ENCODE results near the gene IFNL3. TPM values are rescaled to one million over a fixed set of nuclear protein-coding genes. Genes with fewer than 3 reads are reported as not detected.
A peak's percentile ranks its signal among the peaks of the same experiment; 100 is the strongest.
"Not testable (repeated sequence)": the region's sequence is repeated elsewhere in the genome, so short reads cannot be mapped to it uniquely, and the experiment has no call there.

The IFNL3 gene
- total RNA-seq = not detected in 2 replicates

DNA sequence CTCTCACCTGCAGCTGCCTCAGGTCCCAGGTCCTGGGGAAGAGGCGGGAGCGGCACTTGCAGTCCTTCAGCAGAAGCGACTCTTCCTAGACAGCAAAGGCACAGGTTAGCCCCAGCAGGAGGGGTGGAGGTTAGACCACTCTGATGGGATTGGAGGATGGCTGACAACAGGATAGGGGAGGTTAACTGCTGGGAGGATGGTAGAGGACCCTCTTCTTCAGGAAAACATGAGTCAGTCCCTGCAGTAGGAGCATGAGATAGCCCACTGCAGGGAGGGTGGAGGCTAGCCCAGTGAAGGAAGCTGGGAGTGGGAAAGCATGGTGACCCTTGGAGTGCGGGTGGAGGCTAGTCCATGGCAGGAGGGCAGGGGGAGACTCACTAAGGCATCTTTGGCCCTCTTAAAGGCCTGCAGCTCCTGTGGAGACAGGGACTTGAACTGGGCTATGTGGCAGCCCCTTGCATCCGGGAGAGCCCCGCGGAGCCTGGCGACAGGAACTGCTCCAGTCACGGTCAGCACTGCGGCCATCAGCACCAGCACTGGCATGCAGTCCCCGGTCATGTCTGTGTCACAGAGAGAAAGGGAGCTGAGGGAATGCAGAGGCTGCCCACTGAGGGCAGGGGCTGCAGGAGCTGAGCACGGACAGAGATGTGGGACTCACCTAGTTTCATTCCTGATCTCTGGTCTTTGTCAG lies at the start of gene IFNL3:
TSS of gene IFNL3 (minus strand) at position 597 of the 691 bp plus-strand sequence. CDS start at position 558, 39 bp downstream.
- not testable (repeated sequence) for DNase-seq (ENCODE audit: low read depth)

DNA sequence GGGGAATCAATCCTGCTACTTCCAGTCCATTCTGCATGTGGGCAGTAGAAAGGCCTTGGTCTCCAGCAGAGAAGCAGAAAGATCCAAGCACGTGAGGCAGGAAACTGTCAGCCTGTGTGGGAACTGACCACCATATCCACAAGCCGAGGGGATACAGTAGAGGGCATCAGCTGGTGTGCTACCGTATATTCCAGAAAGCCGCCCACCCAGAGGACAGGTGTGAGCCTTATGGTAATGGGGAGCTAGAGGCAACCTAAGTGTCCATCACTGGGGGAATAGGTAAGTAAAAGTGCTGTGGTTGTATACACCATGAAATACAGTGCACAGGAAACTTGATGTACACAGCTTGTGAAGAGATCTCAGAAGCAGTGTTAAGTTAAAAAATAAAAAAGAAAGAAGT lies 48.6 kb upstream of the IFNL3 start:
- no peak for DNase-seq (ENCODE audit: low read depth)
- TF ChIP-seq CTCF (IDR thresholded peaks at IDR 0.05; ENCODE audit: insufficient read depth, low read depth, low read length) = no peak

More for the DNA sequence above, at the start of gene IFNL3:
- not testable (repeated sequence) for H3K4me3 ChIP-seq (ENCODE audit: low read depth, low read length)

GRCh38 chr19:39284032-39284431 lies 39.2 kb upstream of the IFNL3 start:
- no peak overlapping the region for H3K4me3 ChIP-seq (ENCODE audit: low read depth, low read length)
- TF ChIP-seq CTCF (IDR thresholded peaks at IDR 0.05; ENCODE audit: insufficient read depth, low read depth, low read length) = no peak
- no peak for DNase-seq (ENCODE audit: low read depth)

More for the DNA sequence above, 48.6 kb upstream of the IFNL3 start:
- no peak overlapping the region for H3K4me3 ChIP-seq (ENCODE audit: low read depth, low read length)

DNA sequence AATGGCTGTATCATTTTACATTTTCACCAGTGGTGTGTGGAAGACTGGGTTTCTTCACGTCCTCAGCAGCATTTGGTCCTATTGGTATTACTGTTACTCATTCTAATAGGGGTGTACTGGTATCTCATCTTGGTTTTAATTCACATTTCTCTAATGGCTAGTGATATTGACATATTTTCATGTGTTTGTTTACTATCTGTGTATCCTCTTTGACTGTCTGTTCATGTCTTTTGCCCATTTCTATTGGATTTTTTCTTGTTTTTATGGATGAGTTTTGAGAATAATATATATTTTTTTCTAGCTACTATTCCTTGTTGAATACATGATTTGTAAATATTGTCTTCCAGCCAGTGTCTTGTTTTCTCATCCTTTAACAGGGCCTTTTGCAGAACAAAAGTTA lies 37.2 kb upstream of the IFNL3 start:
- no peak overlapping the region for H3K4me3 ChIP-seq (ENCODE audit: low read depth, low read length)
- TF ChIP-seq CTCF (IDR thresholded peaks at IDR 0.05; ENCODE audit: insufficient read depth, low read depth, low read length) = no peak
- DNase-seq (ENCODE audit: low read depth) = no peak

- TF ChIP-seq CTCF (IDR thresholded peaks at IDR 0.05; ENCODE audit: insufficient read depth, low read depth, low read length) = no peak
- peak; percentile 26 for DNase-seq (ENCODE audit: low read depth)
- no peak overlapping the region for H3K4me3 ChIP-seq (ENCODE audit: low read depth, low read length)
These were observed 32.8 kb upstream of the IFNL3 start for GRCh38 chr19:39277598-39277997.

- H3K4me3 ChIP-seq (ENCODE audit: low read depth, low read length) = no peak overlapping the region
- DNase-seq (ENCODE audit: low read depth) = no peak
- no peak for TF ChIP-seq CTCF (IDR thresholded peaks at IDR 0.05; ENCODE audit: insufficient read depth, low read depth, low read length)
These were observed 31.9 kb upstream of the IFNL3 start for GRCh38 chr19:39276740-39277139.

DNA sequence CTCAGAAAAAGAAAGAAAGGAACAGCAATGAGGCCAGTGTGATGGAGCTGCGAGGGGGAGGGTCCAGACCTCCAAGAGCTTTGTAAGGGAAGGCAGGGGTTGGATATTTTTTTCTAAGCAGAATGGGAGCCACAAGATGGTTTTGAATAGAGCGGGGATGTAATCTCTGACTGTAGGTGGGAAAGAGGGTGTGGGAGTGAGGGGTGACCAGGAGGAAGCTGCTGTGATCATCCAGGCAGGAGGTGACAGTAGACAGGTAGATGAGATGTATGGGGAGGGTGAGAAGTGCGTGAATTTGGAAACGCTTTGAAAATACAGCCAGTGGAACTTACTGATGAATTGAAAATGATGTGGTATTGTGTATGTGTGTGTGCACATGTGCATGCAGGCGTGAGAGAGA lies 30.8 kb upstream of the IFNL3 start:
- TF ChIP-seq CTCF (IDR thresholded peaks at IDR 0.05; ENCODE audit: insufficient read depth, low read depth, low read length) = no peak
- DNase-seq (ENCODE audit: low read depth) = no peak
- H3K4me3 ChIP-seq (ENCODE audit: low read depth, low read length) = no peak overlapping the region

- DNase-seq (ENCODE audit: low read depth); H3K4me3 ChIP-seq (ENCODE audit: low read depth, low read length): not testable (repeated sequence)
These were observed 29.1 kb upstream of the IFNL3 start for GRCh38 chr19:39273859-39274258.
